GM12864 (cell line): ENCODE measurements around the gene TTC34.

Experiments
- DNase-seq: peaks from one replicate; pipeline ENCODE4 v3.0.0-alpha.2; 2011; ENCODE audit warnings: low read depth
- H3K4me3 ChIP-seq: 2 replicates; pipeline ENCODE4 v1.5.1; 2011; ENCODE audit warnings: mild to moderate bottlenecking, low read depth, low read length, control low read depth
- CTCF ChIP-seq: IDR thresholded peaks from 2 replicates; pipeline ENCODE4 v1.5.1; 2011; ENCODE audit warnings: low read depth, mild to moderate bottlenecking, moderate library complexity, low read length, control low read depth, inconsistent platforms; ENCODE audit errors: missing control alignments

The TTC34 gene

GRCh38 chr1:2785631-2786328, 15.7 kb downstream of the TTC34 start:
- TF ChIP-seq CTCF, result no peak
- H3K4me3 ChIP-seq, result no peak overlapping the region
- DNase-seq, result no peak

- no peak for DNase-seq
- H3K4me3 ChIP-seq, result no peak overlapping the region
- no peak for TF ChIP-seq CTCF
Observed at GRCh38 chr1:2784854-2785630, 16.5 kb downstream of the TTC34 start.

GRCh38 chr1:2783435-2784397, 17.8 kb downstream of the TTC34 start:
- no peak for TF ChIP-seq CTCF
- DNase-seq, result no peak
- no peak overlapping the region for H3K4me3 ChIP-seq

GRCh38 chr1:2783069-2783434, 18.4 kb downstream of the TTC34 start:
- H3K4me3 ChIP-seq, result no peak overlapping the region
- no peak for DNase-seq

GRCh38 chr1:2781627-2782026, 19.9 kb downstream of the TTC34 start:
- no peak overlapping the region for H3K4me3 ChIP-seq
- TF ChIP-seq CTCF, result no peak
- DNase-seq, result no peak

More at GRCh38 chr1:2783069-2783434, 18.4 kb downstream of the TTC34 start:
- no peak for TF ChIP-seq CTCF

- H3K4me3 ChIP-seq, result no peak overlapping the region
- TF ChIP-seq CTCF, result no peak
- DNase-seq, result no peak
Observed at GRCh38 chr1:2778220-2778592, 23.3 kb downstream of the TTC34 start.
